ENCODE measurements around the gene LPP. TPM values are rescaled to one million over a fixed set of nuclear protein-coding genes. Genes with fewer than 3 reads are reported as not detected.

LPP gene
- total and polyA plus RNA-seq, 2 of the 13 experiments (the other 11 are each of a cell fraction or from before 2014, with no cell fraction given) = 19.2 to 29.9 TPM

DNA sequence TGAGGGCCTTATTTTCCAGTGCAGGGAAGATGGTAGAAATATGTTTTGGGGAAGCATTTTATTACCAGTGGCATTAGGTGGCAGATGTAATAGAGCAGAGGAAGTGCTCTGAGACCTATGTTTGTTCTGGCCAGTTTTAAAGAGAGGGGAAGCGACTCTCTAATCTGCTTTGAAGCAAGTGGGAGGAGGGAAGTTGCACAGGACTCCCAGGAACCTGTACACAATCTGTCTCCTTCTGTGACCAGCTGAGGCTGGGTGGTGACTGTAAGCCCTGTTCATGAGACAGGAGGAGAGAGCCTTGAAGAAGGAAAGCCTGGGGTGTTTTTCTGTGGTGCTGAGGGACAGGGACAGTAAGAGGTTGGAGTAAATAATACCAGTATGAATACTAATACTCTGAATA, 60.5 kb downstream of the LPP start:
- H3K4me1 ChIP-seq (ENCODE audit: insufficient read depth, low read length) = peaks cover 83% of the 10 kb centered on the region
- peak; percentile 34; the same call in 2 of the 3 replicates for ATAC-seq
- peaks cover 6 to 12% of the 10 kb centered on the region in 2 experiments; a peak in 2 of 5 replicates for H3K36me3 ChIP-seq (replicated peaks in 1 of 2; ENCODE audit: control insufficient read depth in 1 of 2, insufficient read depth in 2 of 2, low read length in 2 of 2)
- no peak overlapping the region for H3K4me3 ChIP-seq (replicated peaks in 1 of 3; ENCODE audit: insufficient read depth in 1 of 3, low read depth in 2 of 3, low read length in 3 of 3)
- FAIRE-seq = no peak
- peak overlapping the region; percentile 54 for H3K27ac ChIP-seq (ENCODE audit: extremely low read length, insufficient read depth, low read length)
- intact Hi-C loops (cut with micrococcal nuclease; ENCODE audit: unreplicated experiment) (no loop called here), in situ Hi-C loops (cut with HindIII; ENCODE audit: extremely low pct_ligation_motif_present, low pct_unique_long_range_greater_than_20kb) (loop anchor here (25.0 kb wide), 1 partner anchor 748 kb away; no protein-coding TSS in a partner anchor)
- CTCF ChIA-PET (ENCODE audit: low intra/inter-chr PET ratio, low total read pairs) = no interaction called here
- H2AFZ ChIP-seq (ENCODE audit: low read length) = no peak overlapping the region
- no peak overlapping the region for H3K9ac ChIP-seq (ENCODE audit: insufficient read depth, low read depth, low read length)
- 63% methylated on average over 1 of the region's 1 CpG for WGBS (ENCODE audit: low lambda C conversion rate)
- H3K9me3 ChIP-seq (ENCODE audit: low read length) = no peaks in the 10 kb centered on the region
- H4K20me1 ChIP-seq (ENCODE audit: insufficient read depth, low read length) = no peaks in the 10 kb centered on the region
- H3K4me2 ChIP-seq (ENCODE audit: low read depth, low read length) = peak overlapping the region; percentile 29; the same call in 1 of the 2 replicates
- H3K27me3 ChIP-seq (ENCODE audit: control insufficient read depth in 1 of 2, insufficient read depth in 2 of 2, low read length in 2 of 2) = no peaks in the 10 kb centered on the region
- POLR2A ChIA-PET = no interaction called here
- peaks cover 71% of the 10 kb centered on the region for H3K79me2 ChIP-seq (ENCODE audit: insufficient read depth, low read length)
- DNase-seq (ENCODE audit: low spot score) = peak; percentile 34
- no TSS peak for BruUV-seq (replicated peaks)
- TF ChIP-seq ZSCAN25 (CRISPR knock-in tag; IDR thresholded peaks at IDR 0.05) = no peak
- TF ChIP-seq ZNF263 (CRISPR knock-in tag; IDR thresholded peaks at IDR 0.05) = peak; percentile 37; the same call in 1 of the 2 replicates
- TF ChIP-seq CHCHD3 (CRISPR knock-in tag; IDR thresholded peaks at IDR 0.05) = no peak
- TF ChIP-seq EHMT2 (IDR thresholded peaks at IDR 0.05; ENCODE audit: borderline replicate concordance, low read depth, low read length) = no peak
- no peak for TF ChIP-seq FOSL1 (CRISPR knock-in tag; IDR thresholded peaks at IDR 0.05; ENCODE audit: borderline replicate concordance)
- TF ChIP-seq MXD3 (CRISPR knock-in tag; IDR thresholded peaks at IDR 0.05) = no peak
- no peak for TF ChIP-seq PBX3 (CRISPR knock-in tag; IDR thresholded peaks at IDR 0.05; ENCODE audit: borderline replicate concordance)
- no peak for TF ChIP-seq ZNF879 (CRISPR knock-in tag; IDR thresholded peaks at IDR 0.05)
- TF ChIP-seq PAF1 (CRISPR knock-in tag; IDR thresholded peaks at IDR 0.05) = no peak
- peak; percentile 16; the same call in 1 of the 2 replicates for TF ChIP-seq SOX5 (CRISPR knock-in tag; IDR thresholded peaks at IDR 0.05; ENCODE audit: borderline replicate concordance)
- TF ChIP-seq, protein P1, sequence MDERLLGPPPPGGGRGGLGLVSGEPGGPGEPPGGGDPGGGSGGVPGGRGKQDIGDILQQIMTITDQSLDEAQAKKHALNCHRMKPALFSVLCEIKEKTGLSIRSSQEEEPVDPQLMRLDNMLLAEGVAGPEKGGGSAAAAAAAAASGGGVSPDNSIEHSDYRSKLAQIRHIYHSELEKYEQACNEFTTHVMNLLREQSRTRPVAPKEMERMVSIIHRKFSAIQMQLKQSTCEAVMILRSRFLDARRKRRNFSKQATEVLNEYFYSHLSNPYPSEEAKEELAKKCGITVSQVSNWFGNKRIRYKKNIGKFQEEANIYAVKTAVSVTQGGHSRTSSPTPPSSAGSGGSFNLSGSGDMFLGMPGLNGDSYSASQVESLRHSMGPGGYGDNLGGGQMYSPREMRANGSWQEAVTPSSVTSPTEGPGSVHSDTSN (CRISPR knock-in tag; IDR thresholded peaks at IDR 0.05) = no peak
- TF ChIP-seq ZNF775 (CRISPR knock-in tag; IDR thresholded peaks at IDR 0.05; ENCODE audit: borderline replicate concordance) = 0 out of 2 replicates have a peak, but pooled peaks have one; percentile 34
- TF ChIP-seq, protein P2, sequence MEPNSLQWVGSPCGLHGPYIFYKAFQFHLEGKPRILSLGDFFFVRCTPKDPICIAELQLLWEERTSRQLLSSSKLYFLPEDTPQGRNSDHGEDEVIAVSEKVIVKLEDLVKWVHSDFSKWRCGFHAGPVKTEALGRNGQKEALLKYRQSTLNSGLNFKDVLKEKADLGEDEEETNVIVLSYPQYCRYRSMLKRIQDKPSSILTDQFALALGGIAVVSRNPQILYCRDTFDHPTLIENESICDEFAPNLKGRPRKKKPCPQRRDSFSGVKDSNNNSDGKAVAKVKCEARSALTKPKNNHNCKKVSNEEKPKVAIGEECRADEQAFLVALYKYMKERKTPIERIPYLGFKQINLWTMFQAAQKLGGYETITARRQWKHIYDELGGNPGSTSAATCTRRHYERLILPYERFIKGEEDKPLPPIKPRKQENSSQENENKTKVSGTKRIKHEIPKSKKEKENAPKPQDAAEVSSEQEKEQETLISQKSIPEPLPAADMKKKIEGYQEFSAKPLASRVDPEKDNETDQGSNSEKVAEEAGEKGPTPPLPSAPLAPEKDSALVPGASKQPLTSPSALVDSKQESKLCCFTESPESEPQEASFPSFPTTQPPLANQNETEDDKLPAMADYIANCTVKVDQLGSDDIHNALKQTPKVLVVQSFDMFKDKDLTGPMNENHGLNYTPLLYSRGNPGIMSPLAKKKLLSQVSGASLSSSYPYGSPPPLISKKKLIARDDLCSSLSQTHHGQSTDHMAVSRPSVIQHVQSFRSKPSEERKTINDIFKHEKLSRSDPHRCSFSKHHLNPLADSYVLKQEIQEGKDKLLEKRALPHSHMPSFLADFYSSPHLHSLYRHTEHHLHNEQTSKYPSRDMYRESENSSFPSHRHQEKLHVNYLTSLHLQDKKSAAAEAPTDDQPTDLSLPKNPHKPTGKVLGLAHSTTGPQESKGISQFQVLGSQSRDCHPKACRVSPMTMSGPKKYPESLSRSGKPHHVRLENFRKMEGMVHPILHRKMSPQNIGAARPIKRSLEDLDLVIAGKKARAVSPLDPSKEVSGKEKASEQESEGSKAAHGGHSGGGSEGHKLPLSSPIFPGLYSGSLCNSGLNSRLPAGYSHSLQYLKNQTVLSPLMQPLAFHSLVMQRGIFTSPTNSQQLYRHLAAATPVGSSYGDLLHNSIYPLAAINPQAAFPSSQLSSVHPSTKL (CRISPR knock-in tag; IDR thresholded peaks at IDR 0.05) = no peak
- TF ChIP-seq ZFP36 (IDR thresholded peaks at IDR 0.05; ENCODE audit: borderline replicate concordance, low read depth, low read length, partially characterized antibody) = no peak
- peak; percentile 19; the same call in 1 of the 2 replicates for TF ChIP-seq SAP130 (CRISPR knock-in tag; IDR thresholded peaks at IDR 0.05; ENCODE audit: low read depth)
- no peak for TF ChIP-seq SNAPC2 (CRISPR knock-in tag; IDR thresholded peaks at IDR 0.05)
- peak; percentile 27; the same call in 1 of the 2 replicates for TF ChIP-seq TFAP4 (IDR thresholded peaks at IDR 0.05; ENCODE audit: borderline replicate concordance, low read depth)
- no peak for TF ChIP-seq NFATC3 (CRISPR knock-in tag; IDR thresholded peaks at IDR 0.05)
- TF ChIP-seq ZNF747 (CRISPR knock-in tag; IDR thresholded peaks at IDR 0.05; ENCODE audit: borderline replicate concordance) = no peak
